Activated B cell treated with CpG ODN at 0.5 μM for 24 hours (primary cell): ENCODE measurements around the gene FOXJ1. TPM values are rescaled to one million over a fixed set of nuclear protein-coding genes. Genes with fewer than 3 reads are reported as not detected.

Experiments used
- ATAC-seq: fragments of 200-7000 bp; cut with Tn5 transposase; one replicate; pipeline ENCODE4 v1.10.0; 2021; ENCODE audit warnings: low read depth, mild to moderate bottlenecking, moderate library complexity
- CTCF ChIA-PET: fragments of 350-600 bp; sonication (Branson Sonifier 250); formaldehyde crosslinking; loops from one replicate; lab custom pipeline; 2021; ENCODE audit warnings: antibody characterized with exemption; lab: Charles Lee
- POLR2A ChIA-PET: fragments of 350-600 bp; sonication (Branson Sonifier 250); formaldehyde crosslinking; loops from one replicate; lab custom pipeline; 2021; ENCODE audit warnings: antibody characterized with exemption; lab: Charles Lee
- DNase-seq: peaks from one replicate; pipeline ENCODE4 v3.0.0; 2022
- H3K27ac Mint-ChIP-seq: one replicate; pipeline ENCODE4 v1.8.0; 2020; ENCODE audit warnings: mixed read lengths
- H3K27me3 Mint-ChIP-seq: one replicate; pipeline ENCODE4 v1.8.0; 2021; ENCODE audit warnings: mixed read lengths
- H3K36me3 Mint-ChIP-seq: one replicate; pipeline ENCODE4 v1.8.0; 2021; ENCODE audit warnings: low read depth, mixed read lengths
- H3K4me1 Mint-ChIP-seq: one replicate; pipeline ENCODE4 v1.8.0; 2021; ENCODE audit warnings: mixed read lengths
- H3K4me3 Mint-ChIP-seq: one replicate; pipeline ENCODE4 v1.8.0; 2020; ENCODE audit warnings: mild to moderate bottlenecking, mixed read lengths
- H3K9me3 Mint-ChIP-seq: one replicate; pipeline ENCODE4 v1.8.0; 2020; ENCODE audit warnings: mixed read lengths
- CTCF ChIP-seq: fragments of 200-600 bp; IDR thresholded peaks from one replicate; pipeline ENCODE4 v1.8.0; 2022; ENCODE audit warnings: antibody characterized with exemption, mild to moderate bottlenecking
- intact Hi-C: fragments of 100-400 bp; cut with micrococcal nuclease; formaldehyde crosslinking; loops from one replicate; pipeline ENCODE4 v1.15.1; 2024
- total RNA-seq: library from RNA; stranded (reverse); gene quantifications from 2 replicates; pipeline ENCODE4 v1.2.3, GENCODE V29; 2022

Gene FOXJ1
- total RNA-seq, 1 donor from 2014 or later: 0.44 TPM

- DNase-seq: no peak
- no peak overlapping the region for H3K4me3 Mint-ChIP-seq
- intact Hi-C loops: no loop called here
- ATAC-seq: no peak
- H3K27ac Mint-ChIP-seq: no peak overlapping the region
- no peak for TF ChIP-seq CTCF
- H3K4me1 Mint-ChIP-seq: no peaks in the 10 kb centered on the region
- ChIA-PET CTCF (no interaction called here), POLR2A (interaction anchor here (0.7 kb wide), 1 partner anchor 187 kb away, joined by 3 read pairs; no protein-coding TSS in a partner anchor)
- H3K9me3 Mint-ChIP-seq: no peaks in the 10 kb centered on the region
- peaks cover 81% of the 10 kb centered on the region for H3K36me3 Mint-ChIP-seq
- H3K27me3 Mint-ChIP-seq: no peaks in the 10 kb centered on the region
Measured at GRCh38 chr17:76092526-76093413, 48.3 kb downstream of the FOXJ1 start.

- TF ChIP-seq CTCF: no peak
- intact Hi-C loops: no loop called here
- no peak for ATAC-seq
Measured at GRCh38 chr17:76091526-76092286, 49.3 kb downstream of the FOXJ1 start.

GRCh38 chr17:76090517-76091129 is 50.4 kb downstream of the FOXJ1 start:
- no peak for TF ChIP-seq CTCF
- ATAC-seq (no peak), DNase-seq (no peak)
- no peak overlapping the region for H3K4me3 Mint-ChIP-seq
- H3K9me3 Mint-ChIP-seq: no peaks in the 10 kb centered on the region
- intact Hi-C loops: no loop called here
- no peaks in the 10 kb centered on the region for H3K4me1 Mint-ChIP-seq
- ChIA-PET CTCF (no interaction called here), POLR2A (interaction anchor here (1.3 kb wide), 1 partner anchor 13 kb away, joined by 3 read pairs; the partner anchor contains the start of gene EXOC7)
- no peak overlapping the region for H3K27ac Mint-ChIP-seq
- peaks cover 82% of the 10 kb centered on the region for H3K36me3 Mint-ChIP-seq
- no peaks in the 10 kb centered on the region for H3K27me3 Mint-ChIP-seq

More at GRCh38 chr17:76091526-76092286, 49.3 kb downstream of the FOXJ1 start:
- H3K4me1 Mint-ChIP-seq: no peaks in the 10 kb centered on the region
- H3K36me3 Mint-ChIP-seq: peaks cover 80% of the 10 kb centered on the region
- POLR2A ChIA-PET: interaction anchor here (0.6 to 1.3 kb wide), 4 partner anchors 12 to 183 kb away, joined by 3 to 6 read pairs (median 3); partner anchors contain the start of gene EXOC7
- no peak overlapping the region for H3K4me3 Mint-ChIP-seq
- no peaks in the 10 kb centered on the region for H3K9me3 Mint-ChIP-seq
- H3K27me3 Mint-ChIP-seq: no peaks in the 10 kb centered on the region
- no peak for DNase-seq
- no peak overlapping the region for H3K27ac Mint-ChIP-seq
- CTCF ChIA-PET: no interaction called here

GRCh38 chr17:76089680-76090516 is 51.1 kb downstream of the FOXJ1 start:
- DNase-seq: no peak
- Mint-ChIP-seq H3K4me3 (no peak overlapping the region), H3K9me3 (no peaks in the 10 kb centered on the region), H3K4me1 (no peaks in the 10 kb centered on the region), H3K27ac (no peak overlapping the region), H3K36me3 (peaks cover 88% of the 10 kb centered on the region), H3K27me3 (no peaks in the 10 kb centered on the region)
- intact Hi-C loops: no loop called here
- POLR2A ChIA-PET: interaction anchor here (1.3 kb wide), 1 partner anchor 14 kb away, joined by 3 read pairs; the partner anchor contains the start of gene EXOC7
- no peak for ATAC-seq
- no peak for TF ChIP-seq CTCF
- CTCF ChIA-PET: no interaction called here
